GM18508 (cell line): ENCODE measurements around the gene SORCS3.

Experiments
- ATAC-seq: cut with Tn5 transposase; IDR thresholded peaks from one replicate; pipeline ENCODE4 v1.9.1; 2021; ENCODE audit warnings: moderate number of reproducible peaks; ENCODE audit not compliant: insufficient read depth, unreplicated experiment

Gene SORCS3

GRCh38 chr10:104819731-104820130 is 178.6 kb downstream of the SORCS3 start:
- ATAC-seq, result no peak

DNA sequence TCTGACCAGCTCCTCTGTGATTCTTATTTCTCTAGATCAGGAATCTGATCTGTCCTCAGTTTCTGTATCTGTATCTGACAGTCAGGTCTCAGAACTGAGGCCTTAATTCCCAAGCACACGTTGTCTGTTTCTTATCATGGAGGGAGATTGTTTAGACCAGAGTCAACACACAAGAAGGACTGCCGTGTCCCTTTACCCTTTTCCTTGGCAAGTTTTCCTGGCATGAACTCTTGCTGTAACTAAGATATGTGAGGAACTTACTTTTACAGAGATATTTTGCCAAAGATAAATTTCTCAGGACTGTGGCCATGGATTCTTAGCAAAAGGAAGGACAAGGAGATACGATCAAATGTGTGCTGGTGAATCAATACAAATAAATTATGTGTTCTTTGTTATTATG is 181.0 kb downstream of the SORCS3 start:
- ATAC-seq, result no peak

DNA sequence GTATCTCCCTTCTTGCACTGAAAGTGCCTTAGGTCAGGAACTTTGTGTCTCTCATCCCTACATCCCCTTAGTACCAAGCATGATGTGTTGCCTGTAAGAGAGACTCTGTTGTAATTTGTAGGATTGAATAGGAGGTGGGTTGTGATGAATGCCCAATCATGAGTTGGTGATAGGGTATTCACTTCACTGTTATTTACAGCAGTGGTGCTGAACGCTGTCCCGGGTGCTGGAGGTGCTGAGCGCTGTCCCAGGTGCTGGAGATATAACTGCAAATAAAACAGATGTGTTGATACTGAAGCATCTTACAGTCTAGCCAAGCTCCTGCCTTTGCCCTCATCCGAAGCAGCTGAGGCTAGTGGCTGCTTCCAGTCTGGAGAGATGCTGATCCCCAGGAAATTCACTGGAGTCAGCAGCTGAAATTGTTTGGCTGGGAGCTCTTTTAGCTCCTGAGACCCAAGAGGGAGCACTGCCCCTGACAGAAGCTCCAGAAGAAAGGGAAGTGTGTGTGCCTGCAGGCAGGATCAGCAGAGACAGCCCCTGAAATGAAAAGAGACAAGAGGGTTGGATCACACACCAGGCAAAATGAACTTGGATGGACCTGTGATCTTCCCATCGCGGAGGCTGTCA is 183.4 kb downstream of the SORCS3 start:
- ATAC-seq, result peak; percentile 53

- no peak for ATAC-seq
Observed at GRCh38 chr10:104831272-104831671, 190.2 kb downstream of the SORCS3 start.

GRCh38 chr10:104834580-104834979 is 193.5 kb downstream of the SORCS3 start:
- ATAC-seq, result no peak

DNA sequence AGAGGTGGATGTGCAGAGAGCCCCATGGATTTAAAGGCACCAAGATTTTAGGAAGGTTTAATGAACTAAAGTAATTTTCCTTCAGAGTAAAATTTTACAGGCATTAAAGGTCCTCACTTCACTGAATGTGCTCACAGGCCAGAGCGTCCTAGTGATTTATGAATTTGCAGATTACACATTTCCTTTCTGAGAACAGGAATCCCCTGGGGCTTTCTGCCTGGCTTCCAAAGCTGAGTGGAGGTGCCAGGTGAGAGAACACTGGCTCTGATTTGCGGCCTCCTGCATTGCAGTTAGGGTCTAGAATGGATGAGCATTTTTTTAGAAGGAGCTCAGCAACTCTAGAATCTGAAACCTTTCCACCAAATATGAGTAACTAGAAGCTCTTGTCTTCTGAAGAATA is 194.3 kb downstream of the SORCS3 start:
- peak; percentile 73 for ATAC-seq

DNA sequence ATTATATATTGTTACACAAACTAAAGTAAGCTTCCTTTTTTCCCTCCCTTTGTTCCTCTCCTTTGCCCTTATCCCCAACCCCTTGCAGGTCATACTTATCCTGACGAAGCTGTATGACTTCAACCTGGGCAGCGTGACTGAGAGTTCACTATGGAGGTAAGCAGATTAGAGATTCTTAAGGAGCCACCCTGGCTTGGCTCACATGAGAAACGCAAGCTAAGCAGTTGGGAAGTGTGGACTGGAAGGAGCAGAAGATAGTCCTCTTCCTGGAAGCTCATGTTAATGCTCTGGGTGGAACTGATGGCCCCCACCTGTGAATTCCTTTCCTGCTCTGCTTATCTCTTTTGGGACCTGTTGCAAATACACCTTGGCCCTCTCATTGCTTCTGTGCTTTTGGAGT is 201.6 kb downstream of the SORCS3 start:
- ATAC-seq, result no peak

GRCh38 chr10:104844073-104844472 is 203.0 kb downstream of the SORCS3 start:
- no peak for ATAC-seq

DNA sequence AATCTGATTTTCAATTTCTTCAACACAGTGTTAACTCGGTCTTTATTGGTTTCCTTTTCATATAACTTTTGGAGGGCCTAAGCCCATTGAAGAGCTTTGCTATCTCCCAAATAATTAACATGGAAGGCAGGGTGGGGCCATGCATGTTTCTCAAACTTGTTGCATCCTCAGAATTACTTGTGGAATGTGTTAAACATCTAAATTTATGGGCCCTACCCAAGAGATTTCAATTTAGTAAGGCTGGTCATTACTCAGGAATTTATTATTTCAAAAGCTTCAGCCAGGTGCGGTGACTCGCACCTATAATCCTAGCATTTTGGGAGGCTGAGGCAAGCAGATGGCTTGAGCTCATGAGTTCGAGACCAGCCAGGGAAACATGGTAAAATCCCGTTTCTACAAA is 208.9 kb downstream of the SORCS3 start:
- ATAC-seq, result no peak

DNA sequence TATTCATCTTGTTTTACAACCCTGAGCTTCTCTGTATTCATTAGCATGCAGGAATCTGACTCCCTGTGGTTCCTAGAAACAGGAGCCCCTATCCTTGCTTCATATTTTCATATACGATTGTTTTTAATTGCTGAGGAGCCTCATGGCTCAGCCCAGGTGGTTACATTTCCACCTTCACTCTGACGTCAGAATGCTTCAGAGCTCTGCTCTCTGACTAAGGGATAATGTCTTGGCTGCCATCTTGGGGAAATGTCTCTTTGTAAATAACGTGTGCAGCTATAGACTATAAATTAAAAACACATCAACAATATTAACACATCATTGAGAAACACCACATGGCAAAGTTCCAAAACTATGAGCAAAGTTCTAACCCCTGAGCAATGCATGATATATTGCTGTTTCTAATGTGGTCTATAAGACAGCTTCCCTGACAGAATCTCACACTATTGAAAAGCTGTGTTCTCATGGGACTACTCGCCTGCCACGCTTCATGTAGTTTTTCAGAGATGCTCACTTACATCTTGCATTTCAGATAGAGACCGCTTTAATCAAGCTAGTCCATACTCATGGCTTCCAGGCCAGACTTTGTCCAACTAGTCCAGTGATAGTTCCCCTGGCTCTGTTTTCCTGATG is 227.0 kb downstream of the SORCS3 start:
- ATAC-seq, result no peak

DNA sequence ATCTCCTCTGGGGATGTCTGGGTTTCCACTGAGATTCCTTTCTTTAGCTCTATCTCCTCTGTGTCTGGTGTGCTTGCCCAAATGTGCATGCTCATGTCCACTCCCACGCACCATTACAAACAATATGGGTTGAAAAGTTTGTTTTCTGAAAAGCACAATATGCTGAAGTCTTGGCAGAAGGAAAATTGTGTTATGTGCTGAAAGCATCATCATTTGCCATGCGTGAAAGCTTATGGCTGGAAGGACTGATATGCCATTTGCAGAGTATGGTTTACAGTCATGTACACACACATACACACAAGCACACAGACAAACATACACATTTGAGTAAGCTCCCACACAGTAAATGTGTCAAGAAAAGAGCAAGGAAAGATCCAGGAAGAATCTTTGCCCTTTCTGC is 231.6 kb downstream of the SORCS3 start:
- no peak for ATAC-seq

GRCh38 chr10:104873161-104873560 is 232.1 kb downstream of the SORCS3 start:
- ATAC-seq, result no peak

DNA sequence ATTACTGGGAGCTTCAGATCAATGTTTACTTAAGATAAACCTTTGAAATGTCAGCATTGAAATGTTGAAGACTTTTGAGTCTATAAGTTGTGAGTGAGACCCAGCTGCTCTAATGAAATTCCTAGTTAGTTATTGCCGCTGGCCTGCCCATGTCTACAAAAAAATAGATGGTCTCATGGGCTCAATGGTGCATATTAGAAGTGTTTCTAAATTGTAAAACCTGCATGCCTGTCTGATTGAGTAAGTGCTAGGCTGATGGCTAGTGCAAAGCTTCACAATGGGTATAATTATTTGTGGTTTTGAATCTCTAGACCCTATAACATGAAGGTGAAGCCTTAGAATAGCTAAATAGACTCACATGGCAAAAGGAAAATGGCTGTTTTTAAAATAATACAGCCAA is 234.5 kb downstream of the SORCS3 start:
- ATAC-seq, result no peak

GRCh38 chr10:104880624-104881398 is 239.7 kb downstream of the SORCS3 start:
- no peak for ATAC-seq

- no peak for ATAC-seq
Observed at GRCh38 chr10:104881740-104882139, 240.7 kb downstream of the SORCS3 start.

DNA sequence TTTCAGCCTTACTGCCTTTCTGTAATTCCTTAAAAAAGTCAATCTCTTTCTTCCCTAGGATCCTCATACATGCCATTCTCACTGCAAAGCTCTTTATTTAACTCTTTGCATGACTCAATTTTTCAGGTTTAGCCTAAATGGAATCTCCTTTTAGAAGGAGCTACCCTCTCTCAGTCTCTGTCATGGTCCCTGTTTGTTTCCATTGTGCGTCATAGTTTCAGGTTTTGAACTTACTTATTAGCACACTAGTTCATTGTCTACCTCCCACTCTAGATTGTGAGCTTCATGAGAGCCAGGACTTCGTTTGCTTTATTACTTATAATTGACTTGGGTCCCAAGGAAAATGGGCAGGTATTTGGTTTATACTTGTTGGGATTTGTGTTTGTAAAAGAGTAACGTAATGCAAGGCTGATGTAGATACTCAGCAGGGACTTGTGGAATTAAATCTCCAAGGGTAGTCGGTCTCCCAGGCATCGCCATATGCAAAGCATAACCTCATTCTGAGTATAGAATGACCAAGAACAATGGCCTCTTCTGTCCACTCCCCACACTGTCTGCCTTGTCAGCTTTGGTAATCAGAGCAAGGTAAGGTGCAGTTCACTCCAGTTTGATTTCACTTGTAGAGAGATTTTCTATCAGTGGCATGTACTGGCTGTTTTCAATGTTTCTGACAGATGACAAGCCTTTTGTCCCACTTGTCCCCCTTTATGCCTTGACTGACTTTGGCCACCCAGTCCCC is 252.0 kb downstream of the SORCS3 start:
- no peak for ATAC-seq

GRCh38 chr10:104893701-104894100 is 252.6 kb downstream of the SORCS3 start:
- ATAC-seq, result no peak

DNA sequence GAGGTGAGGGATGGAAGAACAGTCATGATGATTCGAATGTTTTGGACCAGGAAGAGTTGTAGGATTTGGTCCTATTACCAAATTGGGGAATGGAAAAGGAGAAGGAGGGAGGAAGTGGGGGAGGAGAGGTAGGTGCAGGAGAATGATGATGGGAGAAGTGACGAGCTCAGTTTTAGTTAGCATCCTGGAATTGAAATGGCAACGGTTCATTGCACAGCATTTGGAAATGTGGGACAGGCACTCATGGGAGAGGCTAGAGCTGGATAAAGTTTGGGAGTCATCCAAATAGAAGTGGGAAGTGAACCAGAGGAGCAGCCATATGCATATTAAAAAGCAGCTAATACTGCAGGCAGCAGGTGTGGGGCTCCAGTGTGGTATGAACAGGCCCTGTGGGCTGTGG is 253.6 kb downstream of the SORCS3 start:
- no peak for ATAC-seq

DNA sequence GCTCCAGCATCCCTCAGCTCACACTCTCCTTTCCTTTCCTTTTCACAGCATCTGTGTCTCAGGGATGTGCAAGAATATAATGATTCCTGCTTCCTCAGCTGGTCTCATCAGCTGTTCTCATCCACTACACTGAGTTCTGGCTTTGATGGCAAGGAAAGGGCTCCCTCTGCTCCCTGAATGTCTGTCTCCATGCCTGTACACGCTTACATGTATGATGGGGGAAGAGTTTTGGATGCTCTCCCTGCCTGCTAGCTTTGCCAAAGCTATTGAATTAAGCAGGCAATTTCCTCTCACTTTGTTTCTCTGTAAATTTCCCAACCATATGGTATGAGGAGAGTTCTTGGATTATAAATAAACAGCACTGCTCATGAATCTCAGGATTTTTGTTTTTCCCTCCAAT is 254.5 kb downstream of the SORCS3 start:
- no peak for ATAC-seq

DNA sequence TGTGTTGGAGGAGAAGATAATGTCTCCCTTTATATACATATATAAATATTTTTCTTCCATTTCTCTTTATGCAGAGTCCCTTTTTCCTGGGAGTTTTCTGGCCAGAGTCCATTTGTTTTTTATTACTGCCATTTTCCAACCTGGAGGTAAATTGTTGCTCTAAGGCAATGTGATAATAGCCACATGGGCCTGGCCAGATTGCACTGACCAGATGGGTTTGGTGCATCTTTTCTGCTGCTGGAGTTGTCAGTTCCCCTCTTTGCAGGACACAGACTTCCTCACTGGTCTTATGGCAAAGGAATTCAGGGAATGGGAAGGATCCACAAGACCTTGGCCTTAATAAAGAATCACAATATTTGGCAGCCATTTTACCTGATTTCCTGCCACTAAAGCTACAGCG is 254.9 kb downstream of the SORCS3 start:
- no peak for ATAC-seq

DNA sequence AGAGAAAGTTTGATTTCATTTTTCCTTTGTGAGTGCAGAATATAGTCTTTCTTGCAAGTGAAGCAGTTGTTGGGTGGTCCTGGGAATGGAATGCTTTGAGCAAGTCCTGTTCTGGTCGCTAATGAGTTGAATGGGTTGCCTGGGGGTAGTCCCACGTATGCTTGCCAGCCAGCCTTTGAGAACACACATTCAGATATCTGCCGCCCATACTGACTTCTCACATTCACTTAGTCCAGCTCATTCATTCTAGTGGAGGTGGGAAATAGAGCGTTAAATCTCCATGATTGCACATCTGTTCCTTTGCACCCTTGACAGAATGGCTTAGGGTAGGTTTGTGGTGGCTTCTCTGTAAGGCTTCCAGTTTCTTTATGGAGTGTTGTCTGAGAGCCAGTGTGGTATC is 256.6 kb downstream of the SORCS3 start:
- no peak for ATAC-seq
